ENCODE measurements around the gene KLF15. TPM values are rescaled to one million over a fixed set of nuclear protein-coding genes. Genes with fewer than 3 reads are reported as not detected.

KLF15 gene
- polyA plus RNA-seq, 1 donor (not counting 4 experiments of a cell fraction or from before 2014, with no cell fraction given), result 0.03 TPM

GRCh38 chr3:126356373-126357264 lies 589 bp downstream of the KLF15 start:
- Histone ChIP-seq H3K36me3 (ENCODE audit: control insufficient read depth in 2 of 2, extremely low read depth in 1 of 2, insufficient read depth in 2 of 2, low read length in 2 of 2) (no peaks in the 10 kb centered on the region), H3K27ac (ENCODE audit: control insufficient read depth, insufficient read depth, low read length) (no peak overlapping the region), H4K20me1 (ENCODE audit: control insufficient read depth, extremely low read depth, insufficient read depth, low read length) (no peaks in the 10 kb centered on the region), H3K9me3 (ENCODE audit: control insufficient read depth, low read depth, low read length) (no peaks in the 10 kb centered on the region), H3K9ac (ENCODE audit: control insufficient read depth, extremely low read depth, insufficient read depth, low read length) (no peak overlapping the region), H3K4me1 (ENCODE audit: control insufficient read depth, extremely low read depth, insufficient read depth, low read length) (peaks cover 11% of the 10 kb centered on the region), H3K4me3 (ENCODE audit: control insufficient read depth in 2 of 3, extremely low read depth in 1 of 3, insufficient read depth in 2 of 3, low read depth in 1 of 3, low read length in 3 of 3) (peak overlapping the region; percentile 14 to 41 (median 31)), H2AFZ (ENCODE audit: control insufficient read depth, low read length) (no peak overlapping the region), H3K9me1 (ENCODE audit: control insufficient read depth, extremely low read depth, insufficient read depth, low read length) (no peaks in the 10 kb centered on the region), H3K79me2 (ENCODE audit: control insufficient read depth, insufficient read depth, low read length) (no peaks in the 10 kb centered on the region), H3K27me3 (ENCODE audit: control insufficient read depth, extremely low read depth, insufficient read depth, low read length) (peaks cover 50% of the 10 kb centered on the region), H3K4me2 (ENCODE audit: control insufficient read depth, extremely low read depth, insufficient read depth, low read depth, low read length) (peak overlapping the region; percentile 59)
- DNase-seq (ENCODE audit: low read depth, low spot score), result no peak
- dilution Hi-C loops (cut with MboI; ENCODE audit: extremely low pct_ligation_motif_present, low sequenced_read_pairs), result no loop called here
- TF ChIP-seq, protein P1, sequence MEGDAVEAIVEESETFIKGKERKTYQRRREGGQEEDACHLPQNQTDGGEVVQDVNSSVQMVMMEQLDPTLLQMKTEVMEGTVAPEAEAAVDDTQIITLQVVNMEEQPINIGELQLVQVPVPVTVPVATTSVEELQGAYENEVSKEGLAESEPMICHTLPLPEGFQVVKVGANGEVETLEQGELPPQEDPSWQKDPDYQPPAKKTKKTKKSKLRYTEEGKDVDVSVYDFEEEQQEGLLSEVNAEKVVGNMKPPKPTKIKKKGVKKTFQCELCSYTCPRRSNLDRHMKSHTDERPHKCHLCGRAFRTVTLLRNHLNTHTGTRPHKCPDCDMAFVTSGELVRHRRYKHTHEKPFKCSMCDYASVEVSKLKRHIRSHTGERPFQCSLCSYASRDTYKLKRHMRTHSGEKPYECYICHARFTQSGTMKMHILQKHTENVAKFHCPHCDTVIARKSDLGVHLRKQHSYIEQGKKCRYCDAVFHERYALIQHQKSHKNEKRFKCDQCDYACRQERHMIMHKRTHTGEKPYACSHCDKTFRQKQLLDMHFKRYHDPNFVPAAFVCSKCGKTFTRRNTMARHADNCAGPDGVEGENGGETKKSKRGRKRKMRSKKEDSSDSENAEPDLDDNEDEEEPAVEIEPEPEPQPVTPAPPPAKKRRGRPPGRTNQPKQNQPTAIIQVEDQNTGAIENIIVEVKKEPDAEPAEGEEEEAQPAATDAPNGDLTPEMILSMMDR (optimal IDR thresholded peaks at IDR 0.05 in 1 of 3, IDR thresholded peaks at IDR 0.05 in 1 of 3, conservative IDR thresholded peaks at IDR 0.05 in 1 of 3; ENCODE audit: extremely low read depth in 1 of 3, insufficient read depth in 2 of 3, low read length in 3 of 3), result no peak
- TF ChIP-seq EZH2 (IDR thresholded peaks at IDR 0.05; ENCODE audit: low read length), result peak; percentile 97
- no peak for FAIRE-seq

GRCh38 chr3:126355777-126356372 lies 1.3 kb downstream of the KLF15 start:
- Histone ChIP-seq H2AFZ (ENCODE audit: control insufficient read depth, low read length) (no peak overlapping the region), H3K9me1 (ENCODE audit: control insufficient read depth, extremely low read depth, insufficient read depth, low read length) (no peaks in the 10 kb centered on the region), H3K36me3 (ENCODE audit: control insufficient read depth in 2 of 2, extremely low read depth in 1 of 2, insufficient read depth in 2 of 2, low read length in 2 of 2) (no peaks in the 10 kb centered on the region), H3K4me1 (ENCODE audit: control insufficient read depth, extremely low read depth, insufficient read depth, low read length) (peaks cover 11% of the 10 kb centered on the region), H4K20me1 (ENCODE audit: control insufficient read depth, extremely low read depth, insufficient read depth, low read length) (no peaks in the 10 kb centered on the region), H3K4me2 (ENCODE audit: control insufficient read depth, extremely low read depth, insufficient read depth, low read depth, low read length) (peak overlapping the region; percentile 59), H3K79me2 (ENCODE audit: control insufficient read depth, insufficient read depth, low read length) (no peaks in the 10 kb centered on the region), H3K9me3 (ENCODE audit: control insufficient read depth, low read depth, low read length) (no peaks in the 10 kb centered on the region), H3K4me3 (ENCODE audit: control insufficient read depth in 2 of 3, extremely low read depth in 1 of 3, insufficient read depth in 2 of 3, low read depth in 1 of 3, low read length in 3 of 3) (peak overlapping the region in 1 of 3 experiments; percentile 11), H3K9ac (ENCODE audit: control insufficient read depth, extremely low read depth, insufficient read depth, low read length) (no peak overlapping the region), H3K27me3 (ENCODE audit: control insufficient read depth, extremely low read depth, insufficient read depth, low read length) (peaks cover 46% of the 10 kb centered on the region), H3K27ac (ENCODE audit: control insufficient read depth, insufficient read depth, low read length) (no peak overlapping the region)
- dilution Hi-C loops (cut with MboI; ENCODE audit: extremely low pct_ligation_motif_present, low sequenced_read_pairs), result no loop called here
- FAIRE-seq (no peak), DNase-seq (ENCODE audit: low read depth, low spot score) (no peak)
- TF ChIP-seq, protein P1 (optimal IDR thresholded peaks at IDR 0.05 in 1 of 3, IDR thresholded peaks at IDR 0.05 in 1 of 3, conservative IDR thresholded peaks at IDR 0.05 in 1 of 3; ENCODE audit: extremely low read depth in 1 of 3, insufficient read depth in 2 of 3, low read length in 3 of 3), result no peak
- TF ChIP-seq EZH2 (IDR thresholded peaks at IDR 0.05; ENCODE audit: low read length), result no peak
